CD4-positive, alpha-beta T cell treated with Interleukin-17A for 1 hour (primary cell): ENCODE data around the gene PAPPA.

Source experiments
- DNase-seq: peaks from one replicate; pipeline ENCODE4 v3.0.0-alpha.2; 2020

PAPPA gene

GRCh38 chr9:116152390-116152789 is 1.2 kb upstream of the PAPPA start:
- DNase-seq = no peak

GRCh38 chr9:116152941-116153764 is 438 bp upstream of the PAPPA start:
- DNase-seq = no peak

- no peak for DNase-seq
These were observed 864 bp downstream of the PAPPA start for GRCh38 chr9:116154334-116154975.

GRCh38 chr9:116154976-116155697 is 1.5 kb downstream of the PAPPA start:
- no peak for DNase-seq

- no peak for DNase-seq
These were observed 2.1 kb downstream of the PAPPA start for GRCh38 chr9:116155698-116156039.

GRCh38 chr9:116156621-116157314 is 3.2 kb downstream of the PAPPA start:
- no peak for DNase-seq

- no peak for DNase-seq
These were observed 4.0 kb downstream of the PAPPA start for GRCh38 chr9:116157436-116158138.

- no peak for DNase-seq
These were observed 7.3 kb downstream of the PAPPA start for GRCh38 chr9:116160676-116161571.

GRCh38 chr9:116162241-116162781 is 8.7 kb downstream of the PAPPA start:
- no peak for DNase-seq

GRCh38 chr9:116163293-116164055 is 9.9 kb downstream of the PAPPA start:
- DNase-seq = no peak

GRCh38 chr9:116165912-116166311 is 12.3 kb downstream of the PAPPA start:
- no peak for DNase-seq

- no peak for DNase-seq
These were observed 13.1 kb downstream of the PAPPA start for GRCh38 chr9:116166713-116167112.

GRCh38 chr9:116168231-116168630 is 14.6 kb downstream of the PAPPA start:
- DNase-seq = no peak

- DNase-seq = no peak
These were observed 18.6 kb downstream of the PAPPA start for GRCh38 chr9:116172216-116172615.

GRCh38 chr9:116174347-116174746 is 20.8 kb downstream of the PAPPA start:
- no peak for DNase-seq

- no peak for DNase-seq
These were observed 22.0 kb downstream of the PAPPA start for GRCh38 chr9:116175614-116176013.

GRCh38 chr9:116178481-116179211 is 25.1 kb downstream of the PAPPA start:
- no peak for DNase-seq

- DNase-seq = no peak
These were observed 26.0 kb downstream of the PAPPA start for GRCh38 chr9:116179568-116179967.

GRCh38 chr9:116181853-116182610 is 28.4 kb downstream of the PAPPA start:
- no peak for DNase-seq
